GM12872 (cell line): Measurements from ENCODE around the gene SEC14L5.

ENCODE experiments used
- TF ChIP-seq, protein P1 (sequence below): IDR thresholded peaks from 3 replicates; pipeline ENCODE4 v1.5.1; 2011; ENCODE audit warnings: low read depth, mild to moderate bottlenecking, low read length, moderate library complexity; ENCODE audit not compliant: insufficient read depth

The SEC14L5 gene

DNA sequence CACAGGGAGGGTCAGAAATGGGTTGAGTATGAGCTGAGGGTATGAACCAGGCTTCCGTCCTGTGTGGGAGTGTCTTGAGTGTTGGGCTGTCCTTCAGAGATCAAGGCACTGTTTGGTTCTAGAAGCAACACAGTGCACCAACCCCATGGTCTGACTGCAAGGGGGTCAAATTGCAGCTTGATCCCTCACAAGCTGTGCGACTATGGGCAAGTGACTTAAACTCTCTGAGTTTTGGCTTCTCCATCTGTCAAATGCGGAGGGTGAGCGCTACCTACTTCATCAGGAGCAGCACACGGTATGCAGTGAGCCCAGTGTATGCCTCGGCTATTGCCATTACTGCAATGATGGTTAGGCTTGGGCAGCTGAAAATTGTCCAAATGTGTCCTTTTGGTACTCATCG, 21.0 kb downstream of the SEC14L5 start:
- TF ChIP-seq, protein P1, sequence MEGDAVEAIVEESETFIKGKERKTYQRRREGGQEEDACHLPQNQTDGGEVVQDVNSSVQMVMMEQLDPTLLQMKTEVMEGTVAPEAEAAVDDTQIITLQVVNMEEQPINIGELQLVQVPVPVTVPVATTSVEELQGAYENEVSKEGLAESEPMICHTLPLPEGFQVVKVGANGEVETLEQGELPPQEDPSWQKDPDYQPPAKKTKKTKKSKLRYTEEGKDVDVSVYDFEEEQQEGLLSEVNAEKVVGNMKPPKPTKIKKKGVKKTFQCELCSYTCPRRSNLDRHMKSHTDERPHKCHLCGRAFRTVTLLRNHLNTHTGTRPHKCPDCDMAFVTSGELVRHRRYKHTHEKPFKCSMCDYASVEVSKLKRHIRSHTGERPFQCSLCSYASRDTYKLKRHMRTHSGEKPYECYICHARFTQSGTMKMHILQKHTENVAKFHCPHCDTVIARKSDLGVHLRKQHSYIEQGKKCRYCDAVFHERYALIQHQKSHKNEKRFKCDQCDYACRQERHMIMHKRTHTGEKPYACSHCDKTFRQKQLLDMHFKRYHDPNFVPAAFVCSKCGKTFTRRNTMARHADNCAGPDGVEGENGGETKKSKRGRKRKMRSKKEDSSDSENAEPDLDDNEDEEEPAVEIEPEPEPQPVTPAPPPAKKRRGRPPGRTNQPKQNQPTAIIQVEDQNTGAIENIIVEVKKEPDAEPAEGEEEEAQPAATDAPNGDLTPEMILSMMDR, result no peak

DNA sequence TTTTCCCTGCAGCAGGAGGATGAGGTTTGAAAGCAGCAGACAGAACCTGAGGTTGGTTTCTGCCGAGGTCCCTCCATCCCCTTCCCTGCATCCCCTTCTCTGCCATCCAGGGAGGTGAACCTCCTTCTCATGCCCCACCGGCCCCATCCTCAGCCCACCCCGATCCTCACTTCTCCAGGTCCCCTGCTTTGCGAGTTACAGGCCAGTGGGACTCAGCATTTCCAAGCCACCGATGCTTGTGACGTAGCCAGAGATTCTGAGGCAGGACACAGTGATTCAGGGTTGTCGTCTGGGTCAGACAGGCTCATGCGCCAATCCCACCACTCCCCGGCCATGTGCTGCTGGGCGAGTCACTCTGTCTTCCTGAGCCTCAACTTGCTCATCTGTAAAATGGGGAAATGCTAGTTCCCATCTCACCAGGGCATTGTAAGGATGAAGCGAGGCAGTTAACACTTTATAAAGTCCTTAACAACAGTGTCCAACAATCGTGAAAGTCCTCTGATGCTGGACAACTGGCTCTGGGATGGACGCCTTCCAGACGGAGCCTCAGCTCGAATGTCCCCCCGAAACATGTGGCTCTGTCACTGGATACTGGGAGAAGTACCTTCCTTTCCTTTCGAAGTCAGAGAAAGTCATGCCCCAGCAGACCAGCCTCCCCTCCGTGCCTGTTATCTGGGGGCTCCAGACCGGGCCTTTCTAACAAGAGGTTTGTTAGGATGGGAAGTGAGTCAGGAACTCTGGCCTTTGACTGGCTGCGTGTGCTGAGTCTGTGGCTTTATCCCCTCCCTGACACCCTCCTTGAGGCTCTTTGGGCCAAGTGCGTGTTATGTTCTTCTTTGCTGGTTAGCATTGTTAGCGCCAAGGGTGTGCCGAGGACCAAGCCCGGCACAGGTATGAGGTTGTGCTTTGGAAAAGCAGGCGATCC, 21.9 kb downstream of the SEC14L5 start:
- TF ChIP-seq, protein P1, result no peak

DNA sequence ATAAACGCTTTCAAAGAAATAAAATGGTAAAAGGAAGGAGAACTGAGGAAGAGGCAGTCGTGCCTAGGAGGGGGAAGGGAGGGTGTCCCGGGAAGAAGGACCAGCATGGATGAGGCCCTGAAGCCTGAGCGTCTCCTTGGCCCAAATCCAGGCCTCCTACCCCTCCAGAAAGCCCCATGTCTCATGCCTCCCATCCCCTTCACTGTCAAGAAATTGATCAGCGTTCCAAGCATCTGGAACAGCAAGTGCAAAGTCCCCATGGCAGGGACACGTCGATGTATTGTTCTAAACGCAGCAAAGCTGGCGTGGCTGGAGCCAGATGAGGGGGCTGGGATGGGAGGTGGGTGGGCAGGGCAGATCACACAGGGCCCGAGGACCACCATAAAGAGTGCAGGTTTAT, 22.6 kb downstream of the SEC14L5 start:
- TF ChIP-seq, protein P1, result no peak

DNA sequence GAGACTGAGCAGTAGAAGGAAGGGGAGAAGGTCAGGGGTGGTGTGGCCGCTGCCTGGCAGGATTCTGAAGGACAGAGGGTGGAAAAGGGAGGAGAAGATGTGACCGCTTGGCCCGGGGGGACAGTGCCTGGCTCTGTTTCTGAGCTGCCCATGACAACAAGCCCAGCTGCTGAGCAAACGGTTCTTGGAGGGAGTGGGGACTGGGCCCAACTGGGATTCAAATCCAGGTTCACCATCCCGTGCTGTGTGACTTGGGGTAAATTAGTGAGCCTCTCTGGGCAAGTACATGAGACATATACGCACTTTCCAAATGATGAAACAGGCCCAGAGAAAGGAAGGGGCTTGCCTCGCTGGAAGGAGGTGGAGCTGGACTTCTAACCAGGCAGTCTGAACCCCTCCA, 23.3 kb downstream of the SEC14L5 start:
- TF ChIP-seq, protein P1, result no peak

DNA sequence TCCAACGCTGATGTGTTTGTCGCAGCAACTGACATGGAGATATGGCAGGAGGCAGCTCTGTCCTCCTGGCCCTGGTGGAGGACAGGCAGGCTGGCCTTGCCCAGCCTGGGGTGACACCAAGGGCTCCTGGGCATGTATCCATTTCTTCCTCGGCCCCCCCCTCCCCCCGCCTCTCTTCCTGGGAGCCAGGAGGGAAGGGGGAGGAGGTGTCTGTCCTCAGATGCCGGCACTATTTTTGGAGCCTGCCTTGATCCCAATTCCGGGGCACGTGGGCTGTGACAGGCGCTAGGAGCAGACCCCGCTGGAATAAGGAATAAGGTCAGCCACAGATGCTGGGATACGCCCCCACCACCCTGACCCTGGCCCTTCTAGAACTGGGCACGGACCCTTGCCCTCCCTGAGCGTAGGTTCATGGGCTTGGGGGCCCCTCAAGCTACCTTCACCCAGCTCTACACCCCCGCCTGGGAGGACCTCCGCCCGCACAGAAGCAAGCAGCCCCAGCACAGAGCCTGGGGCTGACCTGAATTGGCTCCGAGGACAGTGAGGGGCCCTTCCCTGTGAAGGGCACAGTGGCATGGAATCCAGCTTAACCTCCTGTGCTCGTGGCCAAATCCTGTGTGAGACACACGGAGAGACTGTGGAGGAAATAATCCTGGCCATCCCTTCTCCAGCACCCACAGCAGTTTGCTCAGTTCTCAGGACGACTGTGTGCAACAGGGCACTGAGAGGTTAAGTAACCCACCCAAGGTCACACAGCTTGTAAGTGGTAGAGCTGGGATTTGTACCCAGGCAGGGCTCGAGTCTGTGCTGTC, 24.1 kb downstream of the SEC14L5 start:
- TF ChIP-seq, protein P1, result no peak

DNA sequence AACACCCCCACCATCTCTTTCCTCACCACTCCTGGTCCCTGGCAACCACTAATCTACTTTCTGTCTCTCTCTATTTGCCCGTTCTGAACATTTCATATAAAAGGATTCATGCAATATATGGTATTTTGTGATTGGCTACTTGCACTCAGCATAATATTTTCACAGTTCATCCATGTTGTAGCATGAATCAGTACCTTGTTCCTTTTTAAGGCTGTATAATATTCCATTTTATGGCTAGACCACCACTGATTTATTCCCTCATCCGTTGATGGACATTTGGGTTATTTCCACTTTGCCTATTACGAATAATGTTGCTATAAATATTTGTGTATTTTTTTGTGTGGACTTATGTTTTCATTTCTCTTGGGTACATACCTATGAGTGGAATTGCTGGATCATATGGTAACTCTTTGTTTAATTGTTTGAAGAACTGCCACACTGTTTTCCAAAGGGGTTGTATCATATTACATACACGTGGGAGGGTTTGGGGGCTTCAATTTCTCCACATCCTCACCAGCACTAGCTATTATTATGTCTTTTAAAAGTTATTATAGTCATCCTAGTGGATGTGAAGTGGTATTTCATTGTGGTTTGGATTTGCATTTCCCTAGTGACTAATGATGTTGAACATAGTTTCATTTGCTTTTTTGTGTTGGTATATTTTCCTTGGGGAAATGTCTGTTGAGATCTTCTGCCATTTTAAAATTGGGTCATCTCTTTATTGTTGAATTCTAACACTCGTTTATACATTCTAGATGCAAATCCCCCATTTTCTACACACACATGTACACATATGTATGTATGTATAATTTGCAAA, 26.3 kb downstream of the SEC14L5 start:
- TF ChIP-seq, protein P1, result no peak

DNA sequence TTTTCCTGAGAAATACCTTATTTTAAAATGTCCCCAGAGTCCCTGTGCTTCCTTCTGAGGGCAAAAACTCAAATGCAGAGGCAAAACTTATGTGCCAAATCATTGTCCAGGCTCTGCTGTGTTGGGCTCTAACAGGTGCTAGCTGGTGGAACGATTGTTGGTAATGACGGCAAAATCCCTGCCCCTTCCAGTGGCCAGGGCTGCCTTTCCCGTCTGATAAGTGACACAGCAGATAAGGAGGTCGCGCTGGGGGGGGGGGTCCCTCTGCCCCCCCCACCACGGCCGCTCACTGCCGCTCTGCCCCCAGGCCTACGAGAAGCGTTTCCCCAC, 29.1 kb downstream of the SEC14L5 start:
- TF ChIP-seq, protein P1, result no peak
